Daoy (cell line): ENCODE results near the gene CADPS2. TPM values are rescaled to one million over a fixed set of nuclear protein-coding genes. Genes with fewer than 3 reads are reported as not detected.
"Not testable (repeated sequence)": the region's sequence is repeated elsewhere in the genome, so short reads cannot be mapped to it uniquely, and the experiment has no call there.

Experiments used
- DNase-seq: peaks from one replicate; pipeline ENCODE4 v3.0.0-alpha.2; 2015; ENCODE audit warnings: low read depth
- total RNA-seq: library from RNA; depleted of rRNA; stranded (reverse); fragments of >200 nt; shearing (Covaris generic); gene quantifications from 2 replicates; pipeline ENCODE4 v1.2.3, GENCODE V29; 2014

Gene CADPS2
- total RNA-seq, 1 experiment from 2014 or later: 12.2 TPM

DNA sequence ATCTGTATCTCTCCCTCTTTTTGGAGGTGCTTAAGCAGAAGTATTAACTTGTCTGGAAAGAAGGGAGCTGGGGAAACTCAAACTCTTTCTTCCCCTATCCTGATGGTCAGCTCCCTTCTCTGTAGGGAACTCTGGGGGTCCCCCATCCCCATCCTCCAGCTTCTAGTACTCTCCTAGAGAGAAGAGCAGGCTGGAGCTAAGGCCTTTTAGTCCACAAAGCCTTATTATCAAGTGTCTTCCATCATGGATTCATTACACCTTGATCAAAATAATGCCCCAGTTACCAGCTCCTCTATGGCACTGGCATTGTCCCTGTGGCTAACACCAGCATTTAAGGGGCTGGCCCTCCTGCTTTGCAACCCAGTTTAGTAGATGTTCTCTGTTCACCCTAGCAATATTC lies 35.7 kb downstream of the CADPS2 start:
- DNase-seq: no peak

DNA sequence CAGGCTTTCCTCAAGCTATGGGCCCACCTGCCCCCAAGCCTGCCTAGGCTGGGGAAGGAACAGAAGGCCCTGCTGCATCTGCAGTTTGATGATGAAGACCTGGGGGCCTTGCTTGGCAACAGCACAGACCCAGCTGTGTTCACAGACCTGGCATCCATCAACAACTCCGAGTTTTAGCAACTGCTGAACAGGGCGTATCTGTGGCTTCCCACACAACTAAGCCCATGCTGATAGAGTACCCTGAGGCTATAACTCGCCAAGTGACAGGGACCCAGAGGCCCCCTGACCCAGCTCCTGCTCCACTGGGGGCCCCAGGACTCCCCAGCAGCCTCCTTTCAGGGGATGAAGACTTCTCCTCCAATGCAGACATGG lies 36.3 kb downstream of the CADPS2 start:
- no peak for DNase-seq

DNA sequence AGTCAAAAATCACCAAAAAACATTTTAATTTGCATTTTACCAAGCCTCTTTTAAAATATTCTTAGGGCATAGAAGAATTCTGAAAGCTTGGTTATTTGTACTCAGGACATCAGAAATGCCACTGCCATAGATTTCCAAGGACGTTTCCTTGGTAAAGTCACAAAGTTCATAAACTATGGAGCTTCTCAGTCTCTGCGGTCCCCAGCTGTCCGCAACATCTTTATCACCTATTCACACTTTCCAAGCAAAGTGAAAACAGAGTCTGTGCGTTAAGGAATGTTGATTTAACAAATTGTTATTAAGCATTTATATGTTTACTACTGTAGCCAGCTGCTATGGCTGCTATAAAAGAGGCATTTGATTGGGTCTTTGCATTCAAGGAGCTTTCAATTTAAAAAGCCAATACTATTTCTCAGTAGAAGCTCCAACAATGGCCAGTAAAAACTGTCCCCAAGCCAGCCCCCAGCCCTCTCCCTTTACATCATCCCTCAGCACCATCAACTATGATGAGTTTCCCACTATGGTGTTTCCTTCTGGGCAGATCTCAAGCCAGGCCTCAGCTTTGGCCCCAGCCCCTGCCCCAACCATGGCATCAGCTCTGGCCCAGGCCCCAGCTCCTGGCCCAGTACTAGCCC lies 36.8 kb downstream of the CADPS2 start:
- DNase-seq: no peak

- DNase-seq: no peak
These were observed 38.3 kb downstream of the CADPS2 start for GRCh38 chr7:122847871-122848473.

- no peak for DNase-seq
These were observed 39.7 kb downstream of the CADPS2 start for GRCh38 chr7:122846591-122846990.

DNA sequence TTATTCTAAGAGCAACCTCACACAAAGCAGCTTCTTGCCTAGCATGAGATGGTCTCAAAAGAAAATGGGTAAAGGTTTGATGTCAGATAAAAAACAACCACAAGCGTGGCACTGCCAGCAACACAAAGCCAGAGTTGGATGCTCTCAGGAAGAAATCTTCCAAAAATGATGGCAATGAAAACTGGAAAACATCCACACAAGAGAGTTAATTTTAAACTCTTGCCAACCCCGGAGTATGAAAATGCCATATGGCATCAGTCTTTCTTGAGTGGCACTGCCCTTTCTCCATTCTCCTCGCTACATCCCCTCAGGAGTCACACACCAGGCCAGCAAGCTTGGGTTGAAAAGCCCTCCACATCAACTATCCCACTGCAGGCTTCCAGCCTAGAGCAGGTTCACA lies 41.0 kb downstream of the CADPS2 start:
- DNase-seq: no peak

DNA sequence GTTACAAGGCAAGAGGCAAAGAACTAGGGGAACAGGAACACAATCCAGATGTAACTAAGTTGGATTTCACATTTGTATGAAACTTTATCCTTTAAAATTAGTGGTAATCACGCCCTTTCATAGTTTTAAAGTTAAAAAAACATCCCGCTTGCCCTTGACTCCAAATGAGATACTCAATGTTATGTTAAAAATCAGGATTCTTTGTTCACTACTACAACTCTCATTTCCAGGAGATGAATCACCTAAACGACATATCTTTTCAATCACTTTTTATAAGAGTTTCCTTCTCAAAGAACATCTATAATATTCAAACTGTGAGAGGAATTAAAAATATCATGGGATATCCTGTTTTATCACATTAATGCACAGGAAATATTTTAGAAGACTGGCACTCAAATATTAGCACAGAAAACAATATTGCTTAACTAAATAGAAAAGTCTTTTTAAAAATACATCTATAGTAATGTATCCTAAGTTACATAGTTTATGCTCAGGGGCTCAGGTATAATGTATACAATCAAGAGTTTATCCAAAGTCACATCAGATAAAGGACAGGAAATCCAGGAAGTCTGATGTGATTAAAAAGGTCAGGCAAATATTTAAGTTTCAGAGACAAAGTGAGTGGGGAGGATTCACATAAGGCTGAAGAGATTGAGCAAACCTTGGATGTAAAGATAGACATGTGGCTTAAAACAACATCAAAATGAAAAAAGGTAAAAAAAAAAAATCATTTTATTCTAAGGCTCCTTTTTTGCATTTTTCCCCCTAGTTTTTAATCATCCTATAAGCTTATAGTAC lies 41.9 kb downstream of the CADPS2 start:
- DNase-seq: no peak

GRCh38 chr7:122842971-122843370 lies 43.3 kb downstream of the CADPS2 start:
- no peak for DNase-seq

DNA sequence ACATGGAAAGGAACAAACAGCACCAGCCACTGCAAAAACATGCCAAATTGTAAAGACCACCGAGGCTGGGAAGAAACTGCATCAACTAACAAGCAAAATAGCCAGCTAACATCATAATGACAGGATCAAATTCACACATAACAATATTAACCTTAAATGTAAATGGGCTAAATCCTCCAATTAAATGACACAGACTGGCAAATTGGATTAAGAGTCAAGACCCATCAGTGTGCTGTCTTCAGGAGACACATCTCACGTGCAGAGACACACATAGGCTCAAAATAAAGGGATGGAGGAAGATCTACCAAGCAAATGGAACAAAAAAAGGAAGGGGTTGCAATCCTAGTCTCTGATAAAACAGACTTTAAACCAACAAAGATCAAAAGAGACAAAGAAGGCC lies 50.0 kb downstream of the CADPS2 start:
- DNase-seq: not testable (repeated sequence)

DNA sequence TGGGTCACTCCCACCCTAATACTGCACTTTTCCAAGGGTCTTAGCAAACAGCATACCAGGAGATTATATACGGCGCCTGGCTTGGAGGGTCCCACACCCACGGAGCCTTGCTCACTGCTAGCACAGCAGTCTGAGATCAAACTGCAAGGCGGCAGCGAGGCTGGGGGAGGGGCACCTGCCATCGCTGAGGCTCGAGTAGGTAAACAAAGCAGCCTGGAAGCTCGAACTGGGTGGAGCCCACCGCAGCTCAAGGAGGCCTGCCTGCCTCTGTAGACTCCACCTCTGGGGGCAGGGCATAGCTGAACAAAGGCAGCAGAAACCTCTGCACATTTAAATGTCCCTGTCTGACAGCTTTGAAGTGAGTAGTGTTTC lies 51.7 kb downstream of the CADPS2 start:
- DNase-seq: peak; percentile 9

- DNase-seq: no peak
These were observed 52.2 kb downstream of the CADPS2 start for GRCh38 chr7:122833888-122834570.

DNA sequence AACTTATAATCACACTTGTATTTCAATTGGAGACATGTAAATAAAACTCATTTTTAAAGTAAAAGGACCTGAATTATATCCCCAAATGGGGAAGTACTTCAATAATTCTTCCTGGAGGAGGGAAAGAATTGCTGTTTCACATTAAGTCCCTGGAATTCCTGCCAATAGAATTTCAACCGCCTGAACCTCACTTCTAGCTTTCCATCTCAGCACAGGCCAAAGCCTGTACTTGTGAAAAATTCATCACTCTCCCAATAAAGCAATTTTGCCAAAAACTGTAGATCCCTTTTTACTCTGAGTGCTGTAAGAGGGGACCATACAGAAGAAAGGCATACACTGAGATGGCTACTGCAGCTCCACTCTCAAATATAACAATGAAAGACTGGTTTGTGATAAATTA lies 54.8 kb downstream of the CADPS2 start:
- DNase-seq: no peak

- DNase-seq: no peak
These were observed 56.3 kb downstream of the CADPS2 start for GRCh38 chr7:122829962-122830361.

- DNase-seq: no peak
These were observed 58.5 kb downstream of the CADPS2 start for GRCh38 chr7:122827763-122828162.

GRCh38 chr7:122813845-122814244 lies 72.4 kb downstream of the CADPS2 start:
- no peak for DNase-seq

- DNase-seq: no peak
These were observed 82.4 kb downstream of the CADPS2 start for GRCh38 chr7:122803851-122804250.

GRCh38 chr7:122803323-122803722 lies 82.9 kb downstream of the CADPS2 start:
- peak; percentile 13 for DNase-seq

DNA sequence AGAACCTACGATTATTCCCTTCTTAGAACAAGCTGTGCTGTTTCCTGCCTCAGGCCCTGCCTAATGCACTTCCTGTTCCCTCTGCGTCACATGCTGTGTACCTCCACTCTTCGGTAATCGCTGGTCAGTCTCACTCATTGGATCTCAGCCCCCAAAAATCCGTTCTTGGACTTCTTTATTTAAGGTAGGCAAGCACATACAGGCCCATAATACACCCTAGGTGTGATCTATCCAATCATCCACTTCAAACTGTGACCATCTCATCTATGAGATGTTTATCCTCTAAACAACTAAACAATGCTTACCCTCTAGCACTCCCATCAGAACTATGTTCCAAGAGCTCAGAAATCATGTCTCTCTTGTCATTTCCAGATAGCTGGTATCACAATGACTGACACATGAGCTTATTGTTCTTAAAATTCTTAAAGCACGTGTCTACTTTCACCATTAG lies 83.9 kb downstream of the CADPS2 start:
- no peak for DNase-seq

DNA sequence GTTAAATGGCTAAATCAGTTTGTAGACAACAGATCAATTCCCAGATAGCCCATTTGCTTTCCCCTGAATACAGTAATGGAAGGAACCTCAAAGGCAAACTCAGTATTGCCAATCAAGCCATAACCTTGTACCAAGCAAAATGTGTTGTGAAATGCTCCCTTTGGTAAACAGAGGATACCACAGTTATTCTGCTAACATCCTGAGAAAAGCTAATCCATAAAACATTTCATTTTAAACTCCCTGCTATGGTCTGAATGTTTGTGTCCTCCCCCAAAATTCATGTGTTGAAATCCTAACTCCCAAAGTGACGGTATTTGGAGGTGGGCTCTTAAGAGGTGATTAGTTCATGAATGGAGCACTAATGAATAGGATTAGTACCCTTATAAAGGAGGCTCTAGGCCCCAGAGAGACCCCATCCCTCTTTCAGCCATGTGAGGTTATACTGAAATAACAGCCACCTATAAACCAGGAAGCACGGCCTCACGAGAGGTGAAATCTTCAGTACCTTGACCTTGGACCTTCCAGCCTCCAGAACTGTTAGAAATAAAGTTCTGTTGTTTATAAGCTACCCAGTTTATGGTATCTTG lies 94.2 kb downstream of the CADPS2 start:
- no peak for DNase-seq

DNA sequence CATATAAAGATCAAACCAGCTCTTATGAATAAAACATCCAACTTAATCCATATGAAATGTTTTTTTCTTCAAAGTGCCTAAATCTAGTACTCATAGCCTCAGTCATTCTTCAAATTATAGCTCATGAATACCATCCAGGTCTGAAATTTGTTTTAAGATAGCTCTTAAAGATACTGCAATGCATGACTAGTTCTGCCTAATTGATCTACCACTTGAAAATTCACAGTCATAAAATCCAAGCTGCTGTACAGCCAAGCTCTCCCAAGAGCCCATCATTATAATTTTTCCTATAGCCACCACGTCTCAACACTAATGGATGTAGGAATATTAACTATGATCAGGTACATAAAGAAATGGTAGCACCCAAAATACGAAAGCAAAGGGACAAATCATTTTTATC lies 95.7 kb downstream of the CADPS2 start:
- DNase-seq: no peak

DNA sequence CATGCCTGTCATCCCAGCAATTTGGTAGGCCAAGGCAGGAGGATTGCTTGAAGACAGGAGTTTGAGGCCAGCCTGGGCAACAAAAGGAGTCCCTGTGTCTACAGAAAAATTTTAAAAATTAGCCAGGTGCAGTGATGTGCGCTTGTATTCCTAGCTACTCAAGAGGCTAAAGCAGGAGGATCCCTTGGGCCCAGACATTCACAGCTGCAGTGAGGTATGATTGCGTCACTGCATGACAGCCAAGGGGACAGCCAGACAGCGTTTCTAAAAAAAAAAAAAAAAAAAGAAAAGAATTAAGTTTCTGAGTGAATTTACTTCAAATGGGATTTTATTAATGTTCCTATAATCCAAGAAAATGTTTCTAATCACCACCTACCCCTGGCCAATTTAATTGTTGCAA lies 96.1 kb downstream of the CADPS2 start:
- DNase-seq: no peak

- DNase-seq: no peak
These were observed 97.1 kb downstream of the CADPS2 start for GRCh38 chr7:122789156-122789555.
